Measurements from ENCODE around the gene CEACAM18.

DNA sequence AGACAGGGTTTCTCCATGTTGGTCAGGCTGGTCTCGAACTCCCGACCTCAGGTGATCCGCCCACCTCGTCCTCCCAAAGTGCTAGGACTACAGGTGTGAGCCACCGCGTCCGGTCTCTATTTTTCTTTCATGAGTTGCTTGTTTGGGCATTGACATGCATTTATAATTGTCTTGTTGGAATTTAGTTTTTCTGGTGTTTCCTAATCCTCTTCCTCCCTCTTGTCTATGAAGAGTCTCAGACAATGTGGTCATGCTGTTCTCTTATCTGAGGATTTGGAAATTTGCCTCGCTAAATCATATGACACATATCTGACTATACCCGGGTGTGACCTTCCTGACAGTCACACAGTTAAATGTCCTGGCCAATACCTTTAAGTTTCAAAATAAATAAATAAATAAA lies 7.4 kb upstream of the CEACAM18 start:
- TF ChIP-seq, protein P1, sequence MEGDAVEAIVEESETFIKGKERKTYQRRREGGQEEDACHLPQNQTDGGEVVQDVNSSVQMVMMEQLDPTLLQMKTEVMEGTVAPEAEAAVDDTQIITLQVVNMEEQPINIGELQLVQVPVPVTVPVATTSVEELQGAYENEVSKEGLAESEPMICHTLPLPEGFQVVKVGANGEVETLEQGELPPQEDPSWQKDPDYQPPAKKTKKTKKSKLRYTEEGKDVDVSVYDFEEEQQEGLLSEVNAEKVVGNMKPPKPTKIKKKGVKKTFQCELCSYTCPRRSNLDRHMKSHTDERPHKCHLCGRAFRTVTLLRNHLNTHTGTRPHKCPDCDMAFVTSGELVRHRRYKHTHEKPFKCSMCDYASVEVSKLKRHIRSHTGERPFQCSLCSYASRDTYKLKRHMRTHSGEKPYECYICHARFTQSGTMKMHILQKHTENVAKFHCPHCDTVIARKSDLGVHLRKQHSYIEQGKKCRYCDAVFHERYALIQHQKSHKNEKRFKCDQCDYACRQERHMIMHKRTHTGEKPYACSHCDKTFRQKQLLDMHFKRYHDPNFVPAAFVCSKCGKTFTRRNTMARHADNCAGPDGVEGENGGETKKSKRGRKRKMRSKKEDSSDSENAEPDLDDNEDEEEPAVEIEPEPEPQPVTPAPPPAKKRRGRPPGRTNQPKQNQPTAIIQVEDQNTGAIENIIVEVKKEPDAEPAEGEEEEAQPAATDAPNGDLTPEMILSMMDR (IDR thresholded peaks at IDR 0.05) = no peak
- TF ChIP-seq POLR2A (IDR thresholded peaks at IDR 0.05) = no peak

Measured in Peyer's patch (tissue), 4 donors.